Measurements from ENCODE around the gene MAGED2.

DNA sequence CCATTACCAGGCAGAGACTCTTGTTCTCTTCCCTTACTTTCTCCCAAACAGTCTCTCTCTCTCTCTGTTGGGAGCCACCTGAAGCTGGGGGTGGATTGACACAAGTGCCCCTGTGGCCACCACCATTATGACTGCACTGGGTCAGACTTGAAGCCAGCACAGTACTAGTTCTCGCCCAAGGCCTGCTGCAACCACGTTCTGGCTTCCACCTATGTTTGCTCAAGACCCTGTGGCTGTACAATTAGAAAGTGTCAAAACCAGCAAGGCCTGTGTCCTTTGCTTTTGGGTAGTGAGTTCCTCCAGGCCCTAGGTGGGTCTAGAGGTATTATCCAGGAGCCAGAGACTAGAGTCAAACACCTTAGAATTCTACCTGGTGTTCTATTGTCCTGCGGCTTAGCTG is 31.0 kb downstream of the MAGED2 start:
- no peak for TF ChIP-seq CTCF (conservative IDR thresholded peaks at IDR 0.05; ENCODE audit: low read length)
- no peak for TF ChIP-seq EZH2phosphoT487 (IDR thresholded peaks at IDR 0.05; ENCODE audit: borderline replicate concordance)

Data from Loucy (cell line).